ENCODE results near the gene KIAA1210.

KIAA1210 gene

GRCh38 chrX:119090627-119091026, 37.0 kb downstream of the KIAA1210 start:
- DNase-seq: no peak

GRCh38 chrX:119089619-119090018, 38.0 kb downstream of the KIAA1210 start:
- no peak for DNase-seq

- DNase-seq: no peak
Measured at GRCh38 chrX:119087121-119087520, 40.5 kb downstream of the KIAA1210 start.

- no peak for DNase-seq
Measured at GRCh38 chrX:119084766-119085165, 42.8 kb downstream of the KIAA1210 start.

- DNase-seq: no peak
Measured at GRCh38 chrX:119082278-119082677, 45.3 kb downstream of the KIAA1210 start.

GRCh38 chrX:119075270-119076025, 52.2 kb downstream of the KIAA1210 start:
- DNase-seq: no peak

GRCh38 chrX:119073911-119074310, 53.7 kb downstream of the KIAA1210 start:
- DNase-seq: no peak

- DNase-seq: peak; percentile 9
Measured at GRCh38 chrX:119073200-119073905, 54.3 kb downstream of the KIAA1210 start.

GRCh38 chrX:119072744-119073143, 54.9 kb downstream of the KIAA1210 start, which contains the start of gene CT47C1:
Gene CT47C1 (plus strand): TSS chrX:119072993. CDS start chrX:119073226, 233 bp downstream.
- no peak for DNase-seq

GRCh38 chrX:119071381-119071780, 56.2 kb downstream of the KIAA1210 start:
- DNase-seq: no peak

GRCh38 chrX:119069762-119070161, 57.9 kb downstream of the KIAA1210 start:
- no peak for DNase-seq

GRCh38 chrX:119069128-119069527, 58.5 kb downstream of the KIAA1210 start:
- DNase-seq: no peak

GRCh38 chrX:119067023-119067739, 60.4 kb downstream of the KIAA1210 start:
- no peak for DNase-seq

GRCh38 chrX:119063428-119063827, 64.2 kb downstream of the KIAA1210 start:
- no peak for DNase-seq

GRCh38 chrX:119062750-119063374, 64.8 kb downstream of the KIAA1210 start:
- DNase-seq: no peak

GRCh38 chrX:119055687-119056086, 71.9 kb downstream of the KIAA1210 start:
- no peak for DNase-seq

GRCh38 chrX:119045884-119046283, 81.7 kb downstream of the KIAA1210 start:
- DNase-seq: no peak

- no peak for DNase-seq
Measured at GRCh38 chrX:119042996-119043395, 84.6 kb downstream of the KIAA1210 start.

GRCh38 chrX:119042040-119042439, 85.6 kb downstream of the KIAA1210 start:
- no peak for DNase-seq

- DNase-seq: no peak
Measured at GRCh38 chrX:119041175-119041574, 86.4 kb downstream of the KIAA1210 start.

GRCh38 chrX:119040432-119040831, 87.2 kb downstream of the KIAA1210 start:
- DNase-seq: no peak

- no peak for DNase-seq
Measured at GRCh38 chrX:119036107-119037029, 91.2 kb downstream of the KIAA1210 start.

Measured in activated gamma-delta T cell (primary cell).